ENCODE results near the gene CTDP1.
A peak's percentile ranks its signal among the peaks of the same experiment; 100 is the strongest.

Gene CTDP1

GRCh38 chr18:79643054-79643984 is 36.3 kb upstream of the CTDP1 start:
- DNase-seq (ENCODE audit: low read depth in 2 of 3, low spot score in 2 of 3) = no peak

- DNase-seq (ENCODE audit: low read depth in 2 of 3, low spot score in 2 of 3) = peak; percentile 43 to 59 (median 45)
These were observed 35.5 kb upstream of the CTDP1 start for GRCh38 chr18:79644006-79644665.

GRCh38 chr18:79644666-79645057 is 34.9 kb upstream of the CTDP1 start:
- no peak for DNase-seq (ENCODE audit: low read depth in 2 of 3, low spot score in 2 of 3)

GRCh38 chr18:79645291-79645983 is 34.2 kb upstream of the CTDP1 start:
- DNase-seq (ENCODE audit: low read depth in 2 of 3, low spot score in 2 of 3) = no peak

- DNase-seq (ENCODE audit: low read depth in 2 of 3, low spot score in 2 of 3) = no peak
These were observed 32.3 kb upstream of the CTDP1 start for GRCh38 chr18:79647307-79647706.

GRCh38 chr18:79650959-79651358 is 28.6 kb upstream of the CTDP1 start:
- no peak for DNase-seq (ENCODE audit: low read depth in 2 of 3, low spot score in 2 of 3)

GRCh38 chr18:79657342-79657996 is 22.1 kb upstream of the CTDP1 start:
- DNase-seq (ENCODE audit: low read depth in 2 of 3, low spot score in 2 of 3) = no peak

GRCh38 chr18:79658366-79658765 is 21.2 kb upstream of the CTDP1 start:
- DNase-seq (ENCODE audit: low read depth in 2 of 3, low spot score in 2 of 3) = no peak

- DNase-seq (ENCODE audit: low read depth in 2 of 3, low spot score in 2 of 3) = no peak
These were observed 19.9 kb upstream of the CTDP1 start for GRCh38 chr18:79659733-79660132.

- DNase-seq (ENCODE audit: low read depth in 2 of 3, low spot score in 2 of 3) = no peak
These were observed 17.6 kb upstream of the CTDP1 start for GRCh38 chr18:79662034-79662433.

GRCh38 chr18:79662439-79662838 is 17.2 kb upstream of the CTDP1 start:
- no peak for DNase-seq (ENCODE audit: low read depth in 2 of 3, low spot score in 2 of 3)

- no peak for DNase-seq (ENCODE audit: low read depth in 2 of 3, low spot score in 2 of 3)
These were observed 15.0 kb upstream of the CTDP1 start for GRCh38 chr18:79664525-79665125.

- DNase-seq (ENCODE audit: low read depth in 2 of 3, low spot score in 2 of 3) = no peak
These were observed 11.4 kb upstream of the CTDP1 start for GRCh38 chr18:79668203-79668602.

GRCh38 chr18:79672490-79673276 is 6.9 kb upstream of the CTDP1 start:
- DNase-seq (ENCODE audit: low read depth in 2 of 3, low spot score in 2 of 3) = no peak

- DNase-seq (ENCODE audit: low read depth in 2 of 3, low spot score in 2 of 3) = no peak
These were observed 2.4 kb upstream of the CTDP1 start for GRCh38 chr18:79677221-79677620.

GRCh38 chr18:79677840-79678239 is 1.8 kb upstream of the CTDP1 start:
- no peak for DNase-seq (ENCODE audit: low read depth in 2 of 3, low spot score in 2 of 3)

- peak; percentile 83 to 98 (median 94) for DNase-seq (ENCODE audit: low read depth in 2 of 3, low spot score in 2 of 3)
These were observed 695 bp upstream of the CTDP1 start for GRCh38 chr18:79678665-79679551.

GRCh38 chr18:79680100-79680879 is 687 bp downstream of the CTDP1 start:
- peak in 1 of 3 experiments; percentile 36 for DNase-seq (ENCODE audit: low read depth in 2 of 3, low spot score in 2 of 3)
